Measurements from ENCODE around the gene EYA2.

EYA2 gene

DNA sequence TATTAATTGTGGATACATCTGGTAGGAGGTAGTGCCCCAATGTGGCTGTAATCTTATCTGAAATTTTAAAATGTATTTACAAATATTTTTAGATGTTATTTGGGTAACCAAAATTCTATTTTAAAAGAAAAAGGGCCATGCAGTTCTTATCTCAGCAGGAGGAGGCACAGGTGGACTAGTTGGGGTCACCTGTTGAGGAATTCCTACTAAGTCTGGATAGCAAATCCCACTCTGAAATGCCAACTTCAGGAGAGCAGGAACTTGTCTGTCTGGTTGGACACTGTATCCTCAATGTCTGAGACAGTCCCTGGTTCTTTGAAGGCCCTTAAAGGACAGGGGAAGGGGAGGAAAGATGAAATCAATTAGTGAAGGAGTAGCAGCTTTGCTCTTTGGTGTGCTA, 82.6 kb downstream of the EYA2 start:
- H3K9ac ChIP-seq (ENCODE audit: low read depth, low read length): no peak overlapping the region
- H3K36me3 ChIP-seq (ENCODE audit: control insufficient read depth, insufficient read depth, low read length): no peaks in the 10 kb centered on the region
- H3K9me3 ChIP-seq (ENCODE audit: control insufficient read depth, insufficient read depth, low read length): no peaks in the 10 kb centered on the region
- H3K4me1 ChIP-seq (ENCODE audit: control insufficient read depth, insufficient read depth, low read length): peaks cover 5% of the 10 kb centered on the region
- no peaks in the 10 kb centered on the region for H3K27me3 ChIP-seq (ENCODE audit: control insufficient read depth, insufficient read depth, low read length)
- no peak overlapping the region for H3K4me3 ChIP-seq (ENCODE audit: low read depth, low read length)

DNA sequence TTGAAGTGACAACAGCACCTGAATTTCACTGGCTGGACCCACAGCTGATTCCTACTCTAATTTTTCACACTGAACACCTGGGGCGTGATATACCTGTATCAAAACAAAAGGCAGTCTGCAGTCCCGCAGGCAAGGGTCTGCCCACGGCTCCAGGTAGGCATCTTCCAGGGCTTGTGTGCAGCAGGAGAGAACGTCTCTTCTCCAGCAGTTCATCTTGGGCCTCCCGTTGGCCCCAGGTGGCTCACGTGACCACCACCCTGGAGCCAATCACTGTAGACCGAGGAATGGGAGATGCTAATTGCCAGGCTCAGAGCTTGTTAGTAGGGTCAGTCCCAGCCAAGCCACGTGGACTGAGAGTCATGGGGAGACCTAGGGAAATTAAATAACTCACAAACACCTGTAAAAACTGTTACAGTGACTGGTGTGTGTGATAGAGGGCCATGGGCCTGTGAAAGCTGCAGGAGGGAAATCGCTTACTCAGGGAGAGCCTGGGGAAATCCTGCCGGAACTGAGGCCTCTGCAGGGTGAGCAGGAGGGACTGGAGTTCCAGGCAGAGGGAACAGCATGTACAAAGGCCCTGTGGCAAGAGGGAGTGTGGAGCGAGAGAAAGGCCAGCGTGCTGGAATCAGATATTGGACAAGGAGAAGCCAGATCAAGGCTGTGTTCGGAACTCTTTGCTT, 83.4 kb downstream of the EYA2 start:
- H3K36me3 ChIP-seq (ENCODE audit: control insufficient read depth, insufficient read depth, low read length): no peaks in the 10 kb centered on the region
- no peak overlapping the region for H3K4me3 ChIP-seq (ENCODE audit: low read depth, low read length)
- peaks cover 5% of the 10 kb centered on the region for H3K4me1 ChIP-seq (ENCODE audit: control insufficient read depth, insufficient read depth, low read length)
- H3K27me3 ChIP-seq (ENCODE audit: control insufficient read depth, insufficient read depth, low read length): no peaks in the 10 kb centered on the region
- H3K9me3 ChIP-seq (ENCODE audit: control insufficient read depth, insufficient read depth, low read length): no peaks in the 10 kb centered on the region
- H3K9ac ChIP-seq (ENCODE audit: low read depth, low read length): no peak overlapping the region

DNA sequence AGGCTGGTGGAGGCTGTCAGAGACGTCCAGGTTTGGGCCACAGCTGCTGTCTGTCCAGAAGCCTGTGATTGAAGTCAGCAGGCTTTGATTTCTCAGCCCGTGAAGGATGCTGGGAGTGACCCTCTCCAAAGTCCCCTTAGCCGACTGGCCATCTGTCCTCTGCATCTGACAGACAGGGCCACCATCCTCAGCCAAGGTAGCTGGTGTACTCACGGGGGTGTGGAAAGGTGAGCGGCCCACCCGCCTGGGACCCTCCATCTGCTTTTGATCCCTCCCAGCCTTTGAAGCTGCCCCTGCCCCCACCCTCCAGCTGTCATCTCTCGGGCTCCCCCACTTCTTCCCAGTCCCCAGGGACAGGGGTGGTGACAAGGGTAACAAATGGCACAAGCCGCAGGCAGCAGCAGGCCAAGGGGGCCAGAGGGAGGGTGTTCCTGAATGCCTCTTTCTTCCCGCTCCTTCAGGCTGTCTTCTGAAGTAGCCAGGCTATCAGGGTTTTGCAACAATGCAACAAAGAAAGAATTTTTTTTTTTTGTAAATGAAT, 84.4 kb downstream of the EYA2 start:
- no peaks in the 10 kb centered on the region for H3K36me3 ChIP-seq (ENCODE audit: control insufficient read depth, insufficient read depth, low read length)
- H3K4me3 ChIP-seq (ENCODE audit: low read depth, low read length): no peak overlapping the region
- H3K27me3 ChIP-seq (ENCODE audit: control insufficient read depth, insufficient read depth, low read length): no peaks in the 10 kb centered on the region
- H3K9ac ChIP-seq (ENCODE audit: low read depth, low read length): no peak overlapping the region
- H3K9me3 ChIP-seq (ENCODE audit: control insufficient read depth, insufficient read depth, low read length): no peaks in the 10 kb centered on the region
- peaks cover 5% of the 10 kb centered on the region for H3K4me1 ChIP-seq (ENCODE audit: control insufficient read depth, insufficient read depth, low read length)

DNA sequence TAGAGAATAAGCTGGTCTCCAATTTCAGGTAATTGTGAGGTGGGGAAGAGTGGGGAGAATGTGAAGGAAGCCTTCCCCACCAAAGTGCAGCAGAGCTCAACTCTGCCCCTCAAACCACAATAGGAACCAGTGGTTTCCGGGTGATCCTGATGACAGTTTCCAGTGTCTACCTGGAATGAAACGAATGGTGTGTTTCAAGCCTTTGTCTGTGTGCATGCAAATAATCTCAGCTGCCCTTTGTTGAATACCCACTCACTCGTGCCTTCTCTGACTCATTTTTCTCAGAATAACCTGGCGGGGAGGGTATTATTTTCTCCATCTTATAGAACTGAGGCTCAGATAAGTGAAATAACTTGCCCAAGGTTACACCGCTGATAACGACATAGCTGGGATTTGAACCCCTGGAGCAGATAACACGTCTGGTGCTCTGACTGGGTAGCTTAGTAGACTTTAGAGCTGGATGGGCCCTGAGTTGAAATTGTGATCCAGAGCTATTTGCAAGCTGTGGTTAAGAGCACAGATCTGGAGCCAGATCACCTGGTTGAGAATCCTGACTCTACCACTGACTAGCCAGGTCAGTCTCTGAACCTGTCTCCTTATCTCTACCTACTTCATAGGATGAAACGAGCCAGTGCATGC, 85.1 kb downstream of the EYA2 start:
- H3K4me1 ChIP-seq (ENCODE audit: control insufficient read depth, insufficient read depth, low read length): peaks cover 5% of the 10 kb centered on the region
- no peak overlapping the region for H3K9ac ChIP-seq (ENCODE audit: low read depth, low read length)
- H3K4me3 ChIP-seq (ENCODE audit: low read depth, low read length): no peak overlapping the region

DNA sequence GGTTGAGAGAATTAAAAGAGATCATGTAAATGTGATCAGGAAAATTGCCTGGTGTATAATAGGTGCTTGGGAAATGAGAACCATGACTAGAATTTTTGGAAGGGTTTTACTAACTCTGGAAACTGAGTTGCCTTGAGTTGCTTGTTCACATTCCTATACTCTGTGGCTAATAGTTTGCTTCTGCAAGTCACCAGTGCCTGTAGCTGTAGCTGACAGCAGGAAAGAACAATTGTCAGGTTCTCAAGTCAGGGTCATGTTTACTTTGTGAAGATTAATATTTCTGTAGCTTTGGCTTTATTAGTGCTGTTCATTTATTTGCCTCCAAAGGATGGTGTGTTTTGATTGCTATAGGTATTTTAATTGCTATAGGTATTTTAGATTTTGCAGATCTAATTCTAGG, 86.5 kb downstream of the EYA2 start:
- Histone ChIP-seq H3K27me3 (ENCODE audit: control insufficient read depth, insufficient read depth, low read length) (no peaks in the 10 kb centered on the region), H3K36me3 (ENCODE audit: control insufficient read depth, insufficient read depth, low read length) (no peaks in the 10 kb centered on the region), H3K9ac (ENCODE audit: low read depth, low read length) (no peak overlapping the region), H3K9me3 (ENCODE audit: control insufficient read depth, insufficient read depth, low read length) (no peaks in the 10 kb centered on the region), H3K4me1 (ENCODE audit: control insufficient read depth, insufficient read depth, low read length) (peaks cover 5% of the 10 kb centered on the region), H3K4me3 (ENCODE audit: low read depth, low read length) (no peak overlapping the region)

More for the DNA sequence above, 85.1 kb downstream of the EYA2 start:
- H3K9me3 ChIP-seq (ENCODE audit: control insufficient read depth, insufficient read depth, low read length): no peaks in the 10 kb centered on the region
- no peaks in the 10 kb centered on the region for H3K27me3 ChIP-seq (ENCODE audit: control insufficient read depth, insufficient read depth, low read length)
- no peaks in the 10 kb centered on the region for H3K36me3 ChIP-seq (ENCODE audit: control insufficient read depth, insufficient read depth, low read length)

DNA sequence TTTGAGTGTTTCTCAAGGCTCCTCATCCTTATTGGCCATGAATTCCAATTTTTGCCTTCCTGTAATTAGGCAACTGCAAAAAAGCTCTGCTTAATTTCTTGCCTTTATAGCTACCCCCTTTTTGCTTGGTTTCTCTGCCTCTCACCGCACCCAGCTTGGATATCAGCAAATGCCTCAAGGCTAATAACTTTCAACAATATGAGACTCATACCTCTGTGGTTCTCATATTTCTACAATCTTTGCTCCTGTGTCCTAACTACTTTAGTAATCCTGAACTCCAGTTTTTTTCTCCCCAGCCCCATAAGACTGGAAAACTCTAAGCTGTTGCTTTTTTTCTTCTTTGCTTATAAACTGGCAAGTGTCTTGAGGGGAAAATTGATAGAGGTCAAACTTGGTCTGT, 88.8 kb downstream of the EYA2 start:
- no peaks in the 10 kb centered on the region for H3K36me3 ChIP-seq (ENCODE audit: control insufficient read depth, insufficient read depth, low read length)
- no peak overlapping the region for H3K9ac ChIP-seq (ENCODE audit: low read depth, low read length)
- peaks cover 5% of the 10 kb centered on the region for H3K4me1 ChIP-seq (ENCODE audit: control insufficient read depth, insufficient read depth, low read length)
- H3K4me3 ChIP-seq (ENCODE audit: low read depth, low read length): no peak overlapping the region
- no peaks in the 10 kb centered on the region for H3K9me3 ChIP-seq (ENCODE audit: control insufficient read depth, insufficient read depth, low read length)
- H3K27me3 ChIP-seq (ENCODE audit: control insufficient read depth, insufficient read depth, low read length): no peaks in the 10 kb centered on the region

DNA sequence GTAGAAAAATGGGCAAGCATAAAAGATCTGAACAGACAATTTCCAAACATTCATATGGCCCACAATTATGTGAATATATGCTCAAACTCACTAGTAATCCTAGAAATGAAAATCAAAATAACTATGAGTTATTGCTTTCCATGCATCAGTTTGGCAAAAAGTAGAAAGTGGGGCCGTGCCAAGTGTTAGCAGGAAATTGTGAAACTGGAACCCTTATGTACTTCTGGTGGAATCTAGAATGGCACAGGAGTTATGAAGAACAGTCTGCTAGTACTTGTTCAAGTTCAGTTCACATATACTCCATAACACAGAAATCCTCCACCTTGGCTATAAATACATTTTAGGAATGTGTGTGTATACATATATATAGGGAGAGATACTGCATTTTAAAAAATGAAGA, 89.8 kb downstream of the EYA2 start:
- no peak overlapping the region for H3K4me3 ChIP-seq (ENCODE audit: low read depth, low read length)
- H3K36me3 ChIP-seq (ENCODE audit: control insufficient read depth, insufficient read depth, low read length): no peaks in the 10 kb centered on the region
- H3K9me3 ChIP-seq (ENCODE audit: control insufficient read depth, insufficient read depth, low read length): no peaks in the 10 kb centered on the region
- no peaks in the 10 kb centered on the region for H3K27me3 ChIP-seq (ENCODE audit: control insufficient read depth, insufficient read depth, low read length)
- peaks cover 3% of the 10 kb centered on the region for H3K4me1 ChIP-seq (ENCODE audit: control insufficient read depth, insufficient read depth, low read length)
- H3K9ac ChIP-seq (ENCODE audit: low read depth, low read length): no peak overlapping the region

DNA sequence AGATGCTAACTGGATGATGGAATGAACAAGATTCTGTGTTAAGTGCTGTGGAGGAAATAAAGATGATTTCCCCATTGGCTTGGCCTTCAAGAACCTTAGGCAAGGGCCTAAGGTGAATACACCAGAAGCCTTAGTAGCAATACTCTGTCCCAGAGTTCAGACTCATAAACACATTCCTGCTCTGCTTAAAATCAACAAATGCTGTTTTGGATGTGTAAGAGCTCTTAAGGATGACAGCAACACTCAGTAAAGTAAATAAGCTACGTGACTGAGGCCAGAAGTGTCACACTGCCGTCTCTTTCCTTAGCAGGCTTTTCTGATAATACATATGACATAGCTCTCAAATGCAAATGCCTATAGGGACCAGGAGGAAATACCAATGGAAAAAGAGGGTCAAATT, 90.6 kb downstream of the EYA2 start:
- peaks cover 3% of the 10 kb centered on the region for H3K4me1 ChIP-seq (ENCODE audit: control insufficient read depth, insufficient read depth, low read length)
- H3K36me3 ChIP-seq (ENCODE audit: control insufficient read depth, insufficient read depth, low read length): no peaks in the 10 kb centered on the region
- no peak overlapping the region for H3K4me3 ChIP-seq (ENCODE audit: low read depth, low read length)
- H3K9ac ChIP-seq (ENCODE audit: low read depth, low read length): no peak overlapping the region
- no peaks in the 10 kb centered on the region for H3K27me3 ChIP-seq (ENCODE audit: control insufficient read depth, insufficient read depth, low read length)
- H3K9me3 ChIP-seq (ENCODE audit: control insufficient read depth, insufficient read depth, low read length): no peaks in the 10 kb centered on the region

DNA sequence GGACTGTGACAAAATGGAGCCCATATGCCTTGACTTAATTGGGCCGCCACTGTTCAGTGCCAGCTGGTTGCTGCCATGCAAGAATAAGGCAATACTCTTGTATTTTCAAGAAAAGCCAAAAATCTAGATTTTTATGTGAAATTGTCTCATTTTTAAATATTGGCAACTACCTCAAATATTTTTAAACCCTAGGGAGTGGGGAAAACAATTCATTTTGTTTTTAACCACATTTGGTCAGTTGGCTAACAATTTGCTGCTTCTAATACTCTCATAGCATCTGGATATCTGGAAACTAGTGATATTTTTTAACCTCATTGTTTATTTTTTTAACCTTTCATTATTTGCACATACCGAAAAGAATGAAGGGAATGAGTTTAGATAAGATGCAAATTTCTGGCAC, 91.0 kb downstream of the EYA2 start:
- H3K9ac ChIP-seq (ENCODE audit: low read depth, low read length): no peak overlapping the region
- no peaks in the 10 kb centered on the region for H3K27me3 ChIP-seq (ENCODE audit: control insufficient read depth, insufficient read depth, low read length)
- no peaks in the 10 kb centered on the region for H3K36me3 ChIP-seq (ENCODE audit: control insufficient read depth, insufficient read depth, low read length)
- H3K9me3 ChIP-seq (ENCODE audit: control insufficient read depth, insufficient read depth, low read length): no peaks in the 10 kb centered on the region
- H3K4me3 ChIP-seq (ENCODE audit: low read depth, low read length): no peak overlapping the region
- H3K4me1 ChIP-seq (ENCODE audit: control insufficient read depth, insufficient read depth, low read length): peaks cover 3% of the 10 kb centered on the region

DNA sequence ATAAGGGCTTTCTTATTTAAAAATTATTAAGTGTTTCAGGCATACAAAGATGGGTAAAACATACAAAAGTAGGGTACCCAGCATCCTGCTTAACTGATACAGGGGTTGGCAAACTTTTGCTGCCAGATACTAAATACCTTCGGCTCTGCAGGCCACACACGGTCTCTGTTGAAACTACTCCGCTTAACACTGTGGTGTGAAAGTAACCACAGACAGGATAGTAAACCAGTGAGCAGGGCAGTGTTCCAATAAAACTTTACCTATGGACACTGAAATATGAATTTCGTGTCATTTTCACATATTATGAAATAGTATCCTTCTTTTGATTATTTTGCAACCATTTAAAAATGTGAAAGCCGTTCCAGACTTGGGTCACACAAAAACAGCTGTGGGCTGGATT, 92.4 kb downstream of the EYA2 start:
- Histone ChIP-seq H3K9me3 (ENCODE audit: control insufficient read depth, insufficient read depth, low read length) (no peaks in the 10 kb centered on the region), H3K4me3 (ENCODE audit: low read depth, low read length) (no peak overlapping the region), H3K9ac (ENCODE audit: low read depth, low read length) (no peak overlapping the region), H3K4me1 (ENCODE audit: control insufficient read depth, insufficient read depth, low read length) (peaks cover 4% of the 10 kb centered on the region), H3K36me3 (ENCODE audit: control insufficient read depth, insufficient read depth, low read length) (no peaks in the 10 kb centered on the region), H3K27me3 (ENCODE audit: control insufficient read depth, insufficient read depth, low read length) (no peaks in the 10 kb centered on the region)

DNA sequence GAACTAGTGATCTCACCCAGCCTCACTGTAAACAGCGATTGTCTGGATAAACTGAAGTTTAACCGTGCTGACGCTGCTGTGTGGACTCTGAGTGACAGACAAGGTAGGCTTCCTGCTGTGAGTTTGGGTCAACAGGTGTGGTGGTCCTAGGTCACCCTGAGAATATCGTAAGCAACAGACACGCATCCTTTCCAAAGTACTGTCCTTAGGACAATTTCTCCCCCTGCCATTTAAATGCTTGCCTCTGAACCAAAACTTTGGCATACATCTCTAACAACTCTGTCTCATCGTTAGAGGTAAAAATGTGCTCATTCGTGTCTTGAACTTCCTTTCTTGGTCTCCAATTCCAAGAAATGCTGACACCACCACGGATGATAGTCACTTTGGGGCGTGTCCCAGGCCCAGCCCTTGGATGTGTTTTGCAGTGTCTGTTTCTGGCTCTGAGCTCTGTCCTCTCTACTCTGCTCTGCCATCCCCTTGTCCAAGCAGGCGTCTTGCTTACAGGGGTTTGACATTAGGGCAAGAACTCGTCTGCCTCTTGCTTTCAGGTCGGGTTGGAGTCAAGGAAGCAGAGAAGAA, 95.5 kb downstream of the EYA2 start:
- Histone ChIP-seq H3K27me3 (ENCODE audit: control insufficient read depth, insufficient read depth, low read length) (no peaks in the 10 kb centered on the region), H3K9ac (ENCODE audit: low read depth, low read length) (no peak overlapping the region), H3K36me3 (ENCODE audit: control insufficient read depth, insufficient read depth, low read length) (no peaks in the 10 kb centered on the region), H3K4me3 (ENCODE audit: low read depth, low read length) (no peak overlapping the region), H3K9me3 (ENCODE audit: control insufficient read depth, insufficient read depth, low read length) (no peaks in the 10 kb centered on the region), H3K4me1 (ENCODE audit: control insufficient read depth, insufficient read depth, low read length) (peaks cover 15% of the 10 kb centered on the region)

DNA sequence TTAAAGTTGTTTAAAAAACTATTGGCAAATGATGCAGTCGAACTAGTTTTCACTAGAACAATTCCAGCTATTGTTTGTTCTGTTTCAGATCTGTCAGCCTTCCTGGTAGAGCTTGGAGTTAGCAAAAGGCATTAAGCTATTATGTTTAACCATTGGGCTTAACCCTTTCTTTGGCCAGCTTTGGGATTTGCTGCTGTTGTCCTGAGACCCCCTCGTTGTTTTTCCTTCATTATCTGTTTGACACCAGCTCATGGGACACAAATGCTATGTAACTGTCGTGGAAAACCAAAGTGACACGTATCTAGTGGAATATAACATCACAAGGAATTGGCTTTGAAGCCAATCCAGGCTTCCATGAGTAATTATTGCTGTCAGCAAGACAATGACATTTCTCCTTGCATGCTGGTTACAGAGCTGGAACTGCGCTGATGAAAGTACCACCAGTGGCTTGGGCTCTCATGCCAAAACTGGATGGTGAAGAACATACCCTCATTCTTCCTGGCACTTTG, 96.0 kb downstream of the EYA2 start:
- no peak overlapping the region for H3K9ac ChIP-seq (ENCODE audit: low read depth, low read length)
- no peaks in the 10 kb centered on the region for H3K36me3 ChIP-seq (ENCODE audit: control insufficient read depth, insufficient read depth, low read length)
- H3K27me3 ChIP-seq (ENCODE audit: control insufficient read depth, insufficient read depth, low read length): no peaks in the 10 kb centered on the region
- no peak overlapping the region for H3K4me3 ChIP-seq (ENCODE audit: low read depth, low read length)
- H3K9me3 ChIP-seq (ENCODE audit: control insufficient read depth, insufficient read depth, low read length): no peaks in the 10 kb centered on the region
- H3K4me1 ChIP-seq (ENCODE audit: control insufficient read depth, insufficient read depth, low read length): peaks cover 18% of the 10 kb centered on the region
